ENCODE measurements around the gene BAIAP2L2.

DNA sequence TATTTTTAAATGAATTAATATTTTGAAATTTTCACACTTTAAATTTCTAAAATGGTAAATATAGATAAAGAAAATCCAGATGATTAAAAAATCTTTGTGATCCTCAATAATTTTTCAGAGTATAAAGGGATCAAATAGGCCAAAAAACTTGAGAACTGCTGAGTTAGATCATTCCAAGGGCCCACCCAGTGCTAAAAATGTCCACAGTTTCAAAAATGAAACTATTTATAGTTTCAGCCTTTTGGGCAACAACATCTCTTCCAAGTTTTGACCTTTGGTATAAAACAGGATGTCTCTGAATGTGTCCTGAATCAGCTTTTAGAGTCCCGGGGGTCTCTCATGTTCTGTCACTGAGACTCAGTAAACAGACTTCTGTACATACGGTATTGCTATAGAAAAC is 20.9 kb upstream of the BAIAP2L2 start:
- TF ChIP-seq, protein P1, sequence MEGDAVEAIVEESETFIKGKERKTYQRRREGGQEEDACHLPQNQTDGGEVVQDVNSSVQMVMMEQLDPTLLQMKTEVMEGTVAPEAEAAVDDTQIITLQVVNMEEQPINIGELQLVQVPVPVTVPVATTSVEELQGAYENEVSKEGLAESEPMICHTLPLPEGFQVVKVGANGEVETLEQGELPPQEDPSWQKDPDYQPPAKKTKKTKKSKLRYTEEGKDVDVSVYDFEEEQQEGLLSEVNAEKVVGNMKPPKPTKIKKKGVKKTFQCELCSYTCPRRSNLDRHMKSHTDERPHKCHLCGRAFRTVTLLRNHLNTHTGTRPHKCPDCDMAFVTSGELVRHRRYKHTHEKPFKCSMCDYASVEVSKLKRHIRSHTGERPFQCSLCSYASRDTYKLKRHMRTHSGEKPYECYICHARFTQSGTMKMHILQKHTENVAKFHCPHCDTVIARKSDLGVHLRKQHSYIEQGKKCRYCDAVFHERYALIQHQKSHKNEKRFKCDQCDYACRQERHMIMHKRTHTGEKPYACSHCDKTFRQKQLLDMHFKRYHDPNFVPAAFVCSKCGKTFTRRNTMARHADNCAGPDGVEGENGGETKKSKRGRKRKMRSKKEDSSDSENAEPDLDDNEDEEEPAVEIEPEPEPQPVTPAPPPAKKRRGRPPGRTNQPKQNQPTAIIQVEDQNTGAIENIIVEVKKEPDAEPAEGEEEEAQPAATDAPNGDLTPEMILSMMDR (IDR thresholded peaks at IDR 0.05; ENCODE audit: low read depth, low read length), result no peak
- TF ChIP-seq, protein P2, sequence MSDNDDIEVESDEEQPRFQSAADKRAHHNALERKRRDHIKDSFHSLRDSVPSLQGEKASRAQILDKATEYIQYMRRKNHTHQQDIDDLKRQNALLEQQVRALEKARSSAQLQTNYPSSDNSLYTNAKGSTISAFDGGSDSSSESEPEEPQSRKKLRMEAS (IDR thresholded peaks at IDR 0.05; ENCODE audit: low read depth, low read length), result no peak
- no peak for TF ChIP-seq POLR2A (IDR thresholded peaks at IDR 0.05; ENCODE audit: extremely low read depth, insufficient read length)

Data from NB4 (cell line).